ENCODE results near the gene CACNA2D2.

GRCh38 chr3:50358355-50358910 lies 145.0 kb downstream of the CACNA2D2 start:
- TF ChIP-seq CTCF (IDR thresholded peaks at IDR 0.05) (no peak), POLR2AphosphoS5 (IDR thresholded peaks at IDR 0.05; ENCODE audit: low read depth, low read length) (no peak)
